Kidney (tissue), 14 donors: ENCODE results near the gene NUP214. TPM values are rescaled to one million over a fixed set of nuclear protein-coding genes. Genes with fewer than 3 reads are reported as not detected.

Source experiments
- DNase-seq, 5 donors: peaks; one replicate each; pipeline ENCODE4 v3.0.0-alpha.2; 2013 to 2020
- FAIRE-seq: peaks from 2 replicates; lab custom pipeline; 2012; peaks lifted over from hg19 to GRCh38; lab: Jason Lieb, UNC
- H3K27ac ChIP-seq, 2 donors: one replicate each; pipeline ENCODE4 v1.7.0; 2013; ENCODE audit warnings: low read depth in 2 of 2, low read length in 2 of 2, inconsistent platforms in 1 of 2
- H3K27me3 ChIP-seq: one replicate; pipeline ENCODE4 v1.7.1; 2013; ENCODE audit warnings: low read length, inconsistent platforms; ENCODE audit not compliant: control insufficient read depth, insufficient read depth
- H3K36me3 ChIP-seq, 3 donors: one replicate each; pipeline versions ENCODE4 v1.7.0 to v1.7.1; 2013; ENCODE audit warnings: low read length in 3 of 3, control low read depth in 1 of 3, inconsistent platforms in 1 of 3; ENCODE audit not compliant: insufficient read depth in 3 of 3, control insufficient read depth in 2 of 3
- H3K4me1 ChIP-seq, 3 donors: one replicate each; pipeline versions ENCODE4 v1.7.0 to v1.7.1; 2013; ENCODE audit warnings: low read length in 3 of 3, inconsistent platforms in 1 of 3, low read depth in 1 of 3; ENCODE audit not compliant: control insufficient read depth in 2 of 3, insufficient read depth in 2 of 3
- H3K4me3 ChIP-seq, 3 donors: one replicate each; pipeline versions ENCODE4 v1.7.0 to v1.8.1; 2013; ENCODE audit warnings: low read length in 3 of 3, control low read depth in 1 of 3, inconsistent platforms in 1 of 3
- H3K9ac ChIP-seq, 3 donors: one replicate each; pipeline versions ENCODE4 v1.7.0 to v1.7.1; 2013; ENCODE audit warnings: low read length in 3 of 3, control low read depth in 1 of 3, inconsistent platforms in 1 of 3
- H3K9me3 ChIP-seq, 3 donors: one replicate each; pipeline versions ENCODE4 v1.7.0 to v1.7.1; 2013; ENCODE audit warnings: low read length in 3 of 3, control low read depth in 1 of 3, inconsistent platforms in 1 of 3; ENCODE audit not compliant: control insufficient read depth in 2 of 3, insufficient read depth in 1 of 3
- intact Hi-C: fragments of 100-400 bp; cut with DNase I; formaldehyde crosslinking; loops from one replicate; pipeline ENCODE4 v1.11.1; 2022
- polyA plus RNA-seq: library from polyadenylated mRNA; stranded (reverse); fragments of 350-450 nt; fragmentation: Illumina TruSeq; extraction: RNeasy Lipid Tissue Mini Kit (QIAGEN cat#74804); gene quantifications from one replicate; pipeline ENCODE4 v1.2.3, GENCODE V29; 2014; ENCODE audit warnings: low read depth, low replicate concordance; ENCODE audit not compliant: insufficient read depth
- total RNA-seq: library from RNA; stranded (reverse); fragmentation: NEBNext Ultra II Directional; extraction: Animal tissue kit (Norgen Biotek cat#: 25700); gene quantifications from one replicate; pipeline ENCODE4 v1.2.1, GENCODE V29; 2021
- TF ChIP-seq, protein P1 (sequence below): IDR thresholded peaks from 3 replicates; pipeline ENCODE4 v1.5.1; 2012; ENCODE audit warnings: mild to moderate bottlenecking, moderate library complexity, borderline replicate concordance; ENCODE audit not compliant: insufficient read depth; ENCODE audit errors: extremely low read depth
- donor health status: control.
- donor health status: control.
- donor health status: control.
- donor health status: control.
- donor health status: control.
- donor health status: DM: yes; HTN: yes; CAD: no.
- donor health status: Normal renal cell carcinoma (clear cell type).

NUP214 gene
- total and polyA plus RNA-seq, 2 donors from 2014 or later, result 28.4 to 75.3 TPM

DNA sequence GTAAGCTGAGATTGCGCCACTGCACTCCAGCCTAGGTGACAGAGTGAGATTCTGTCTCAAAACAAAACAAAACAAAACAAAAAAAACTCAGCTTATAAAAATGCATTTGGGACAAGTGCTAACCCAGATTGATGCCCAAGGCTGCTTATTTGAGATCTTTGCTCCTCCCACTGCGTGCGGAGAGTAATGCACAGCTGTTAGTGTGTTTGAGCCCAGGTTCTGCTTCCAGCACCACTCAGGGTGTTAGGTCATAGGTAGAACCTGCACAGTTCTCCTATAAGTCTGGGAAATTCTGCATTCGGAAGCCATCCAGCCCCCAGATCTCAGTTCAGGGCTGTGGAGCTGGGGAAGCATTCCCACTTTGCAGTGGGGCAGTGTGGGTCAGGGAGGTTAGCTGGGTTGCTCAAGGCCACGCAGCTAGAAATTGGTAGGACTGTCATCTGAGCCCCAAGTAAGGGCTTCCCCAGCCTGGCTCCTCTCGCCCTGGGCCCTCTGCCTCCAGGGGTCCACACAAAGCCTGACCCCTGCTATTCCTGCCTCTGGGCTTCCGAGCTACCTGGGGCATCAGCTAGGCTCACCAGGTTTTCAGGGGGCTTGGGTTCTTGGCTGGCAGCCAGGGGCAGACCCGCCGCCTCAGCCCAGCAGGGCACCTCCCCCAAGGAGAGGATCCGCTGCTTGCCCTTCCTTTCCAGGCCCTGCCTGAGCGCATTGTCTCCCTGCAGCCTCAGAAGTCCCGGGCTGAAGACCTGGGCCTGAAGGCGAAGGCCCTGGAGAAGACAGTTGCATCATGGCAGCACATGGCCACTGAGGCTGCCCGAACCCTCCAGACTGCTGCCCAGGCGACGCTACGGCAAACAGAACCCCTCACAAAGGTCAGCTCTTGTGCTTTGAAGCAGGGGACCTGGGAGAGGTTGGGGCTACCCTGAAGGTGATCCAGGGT lies 46.7 kb upstream of the NUP214 start:
- Histone ChIP-seq H3K4me3 (no peak overlapping the region), H3K4me1 (no peaks in the 10 kb centered on the region), H3K9ac (no peak overlapping the region), H3K27me3 (no peaks in the 10 kb centered on the region), H3K27ac (no peak overlapping the region), H3K9me3 (no peaks in the 10 kb centered on the region), H3K36me3 (no peaks in the 10 kb centered on the region)
- DNase-seq, result no peak
- TF ChIP-seq, protein P1, sequence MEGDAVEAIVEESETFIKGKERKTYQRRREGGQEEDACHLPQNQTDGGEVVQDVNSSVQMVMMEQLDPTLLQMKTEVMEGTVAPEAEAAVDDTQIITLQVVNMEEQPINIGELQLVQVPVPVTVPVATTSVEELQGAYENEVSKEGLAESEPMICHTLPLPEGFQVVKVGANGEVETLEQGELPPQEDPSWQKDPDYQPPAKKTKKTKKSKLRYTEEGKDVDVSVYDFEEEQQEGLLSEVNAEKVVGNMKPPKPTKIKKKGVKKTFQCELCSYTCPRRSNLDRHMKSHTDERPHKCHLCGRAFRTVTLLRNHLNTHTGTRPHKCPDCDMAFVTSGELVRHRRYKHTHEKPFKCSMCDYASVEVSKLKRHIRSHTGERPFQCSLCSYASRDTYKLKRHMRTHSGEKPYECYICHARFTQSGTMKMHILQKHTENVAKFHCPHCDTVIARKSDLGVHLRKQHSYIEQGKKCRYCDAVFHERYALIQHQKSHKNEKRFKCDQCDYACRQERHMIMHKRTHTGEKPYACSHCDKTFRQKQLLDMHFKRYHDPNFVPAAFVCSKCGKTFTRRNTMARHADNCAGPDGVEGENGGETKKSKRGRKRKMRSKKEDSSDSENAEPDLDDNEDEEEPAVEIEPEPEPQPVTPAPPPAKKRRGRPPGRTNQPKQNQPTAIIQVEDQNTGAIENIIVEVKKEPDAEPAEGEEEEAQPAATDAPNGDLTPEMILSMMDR, result no peak
- intact Hi-C loops, result no loop called here
- no peak for FAIRE-seq

DNA sequence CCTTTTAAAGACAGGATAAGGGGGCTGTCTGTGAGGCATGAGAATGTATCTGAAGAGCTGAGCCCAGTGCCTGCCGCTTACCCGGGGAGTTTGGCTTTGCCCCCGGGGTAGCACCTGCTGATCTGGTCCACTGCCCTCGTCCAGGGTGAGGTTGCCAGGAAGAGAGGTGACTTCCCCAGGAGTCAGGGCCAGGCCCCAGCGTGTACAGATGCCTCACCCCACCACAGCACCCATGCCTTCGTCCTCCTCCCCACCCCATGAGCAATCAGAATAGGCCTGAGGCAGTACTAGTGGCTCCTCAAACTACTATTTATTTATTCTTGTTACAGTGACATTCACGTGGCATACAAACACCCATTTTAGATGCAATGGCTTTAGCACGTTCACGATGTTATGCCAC lies 44.8 kb upstream of the NUP214 start:
- FAIRE-seq (no peak), DNase-seq (peak in 1 of 5 donors; percentile 83)
- Histone ChIP-seq H3K36me3 (no peaks in the 10 kb centered on the region), H3K4me3 (no peak overlapping the region), H3K4me1 (no peaks in the 10 kb centered on the region), H3K9me3 (no peaks in the 10 kb centered on the region), H3K27ac (no peak overlapping the region), H3K9ac (no peak overlapping the region), H3K27me3 (no peaks in the 10 kb centered on the region)
- TF ChIP-seq, protein P1, result no peak
- intact Hi-C loops, result no loop called here

DNA sequence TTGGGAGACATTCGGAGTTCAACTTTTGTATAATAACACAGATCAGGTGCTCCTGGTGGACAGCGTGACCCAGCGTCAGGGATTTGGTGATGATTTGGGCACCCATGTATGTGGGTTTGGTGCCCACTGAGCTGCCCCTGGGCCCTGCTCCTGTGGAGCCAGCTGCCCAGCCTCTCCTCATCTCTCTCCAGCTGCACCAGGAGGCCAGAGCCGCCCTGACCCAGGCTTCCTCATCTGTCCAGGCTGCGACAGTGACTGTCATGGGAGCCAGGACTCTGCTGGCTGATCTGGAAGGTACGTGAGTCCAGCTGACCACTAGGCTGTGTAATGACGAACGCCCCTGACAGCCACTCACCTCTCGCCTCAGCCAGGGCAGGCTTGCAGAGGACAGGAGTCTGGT lies 43.5 kb upstream of the NUP214 start:
- DNase-seq (no peak), FAIRE-seq (no peak)
- Histone ChIP-seq H3K27me3 (no peaks in the 10 kb centered on the region), H3K4me1 (no peaks in the 10 kb centered on the region), H3K27ac (no peak overlapping the region), H3K4me3 (no peak overlapping the region), H3K9me3 (no peaks in the 10 kb centered on the region), H3K36me3 (no peaks in the 10 kb centered on the region), H3K9ac (no peak overlapping the region)
- intact Hi-C loops, result no loop called here
- TF ChIP-seq, protein P1, result no peak
